Fibroblast of upper back skin (primary cell): ENCODE data around the gene OR4D1.
"Not testable (repeated sequence)": the region's sequence is repeated elsewhere in the genome, so short reads cannot be mapped to it uniquely, and the experiment has no call there.

ENCODE experiments used
- DNase-seq: peaks from one replicate; pipeline ENCODE4 v3.0.0-alpha.2; 2013

OR4D1 gene

DNA sequence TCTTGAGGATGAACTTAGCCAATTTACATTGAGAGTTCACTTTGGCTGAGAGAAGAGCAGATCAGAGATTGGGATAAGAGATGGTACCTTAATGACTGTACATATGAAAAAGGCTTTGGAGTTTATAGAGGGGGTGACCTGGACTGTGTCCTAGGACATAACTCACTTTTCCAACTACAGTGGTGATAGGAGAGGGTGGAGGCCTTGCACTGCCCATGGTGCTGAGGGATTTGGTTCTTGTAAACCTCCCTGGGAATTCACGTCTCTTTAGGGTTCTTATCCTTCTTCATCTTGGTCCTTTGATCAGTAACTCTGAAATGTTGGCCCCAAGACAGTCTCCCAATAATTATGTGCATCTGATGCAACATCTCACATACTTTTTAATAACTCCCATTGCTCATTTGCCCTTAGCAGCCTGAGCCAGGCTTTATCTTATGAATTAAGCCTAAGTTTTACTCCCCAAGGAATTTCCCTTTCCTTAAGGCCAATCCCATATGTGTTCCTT, at the start of gene OR4D1:
TSS of gene OR4D1 (plus strand) at position 455 of the 505 bp plus-strand sequence. CDS start 6,770 bp downstream, outside the sequence.
- no peak for DNase-seq

DNA sequence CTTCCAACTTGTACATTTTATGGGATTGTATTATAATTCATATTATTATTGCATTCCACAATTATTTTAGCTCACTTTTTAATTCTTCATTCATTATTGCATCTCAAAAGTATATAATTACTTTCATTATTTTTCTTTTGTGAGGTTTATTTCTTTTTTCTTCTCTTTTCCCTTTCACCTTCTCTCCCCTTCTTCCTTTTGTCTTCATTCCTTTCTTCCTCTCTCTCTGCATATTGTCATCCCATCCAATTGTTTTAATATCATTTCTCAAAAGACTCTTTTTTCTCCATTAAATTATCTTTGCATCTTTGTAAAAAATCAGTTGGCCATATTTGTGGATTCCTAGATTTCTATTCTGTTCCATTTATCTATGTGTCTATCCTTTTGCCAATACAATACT, 47.7 kb upstream of the OR4D1 start:
- no peak for DNase-seq

DNA sequence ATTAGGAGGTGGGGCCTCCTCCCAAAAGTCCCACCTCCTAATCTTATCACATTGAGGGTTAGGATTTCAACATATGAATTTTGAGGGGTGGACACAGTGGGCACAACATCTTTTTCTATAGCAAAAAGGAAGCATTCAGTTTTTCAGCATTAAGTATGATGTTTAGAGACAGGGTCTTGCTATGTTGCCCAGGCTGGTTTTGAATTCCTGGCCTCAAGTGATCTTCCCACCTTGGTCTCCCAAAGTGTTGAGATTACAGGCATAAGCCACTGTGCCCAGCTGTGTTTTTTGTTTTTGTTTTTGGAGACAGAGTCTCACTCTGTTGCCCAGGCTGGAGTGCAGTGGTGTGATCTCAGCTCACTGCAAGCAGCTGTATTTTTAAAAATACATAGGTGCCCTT, 46.3 kb upstream of the OR4D1 start:
- DNase-seq = not testable (repeated sequence)

DNA sequence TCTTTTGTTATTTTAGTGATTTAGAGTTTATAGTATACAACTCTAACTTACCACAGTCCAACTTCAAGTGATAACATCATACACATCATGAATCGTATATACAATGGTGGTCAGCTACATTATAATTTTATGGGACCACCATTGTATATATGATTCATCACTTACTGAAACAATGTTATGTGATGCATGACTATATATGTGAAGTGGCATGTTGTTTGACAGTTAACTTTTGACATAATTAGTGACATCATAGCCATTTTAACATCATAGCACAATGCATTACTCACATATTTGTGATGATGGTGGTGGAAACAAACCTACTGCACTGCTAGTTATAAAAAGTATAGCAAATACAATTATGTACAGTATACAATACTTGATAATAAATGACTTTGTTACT, 43.1 kb upstream of the OR4D1 start:
- DNase-seq = no peak

DNA sequence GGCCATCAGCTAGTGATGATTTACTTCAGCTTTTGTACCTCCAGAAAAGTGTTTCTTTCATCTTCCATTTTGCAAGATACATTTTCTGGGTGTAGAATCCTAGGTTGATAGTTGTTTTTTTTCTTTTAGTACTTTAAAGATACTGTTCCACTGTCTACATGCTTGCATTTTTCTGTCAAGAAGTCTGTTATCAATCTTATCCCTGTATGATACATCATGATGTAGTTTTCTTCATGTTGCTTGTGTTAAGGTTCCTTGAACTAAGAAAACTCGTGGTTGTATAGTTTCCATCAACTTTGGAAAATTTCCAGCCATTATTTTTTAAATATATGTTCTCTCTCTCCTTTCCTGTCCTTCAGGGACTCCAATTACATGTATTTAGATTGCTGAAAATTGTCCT, 40.9 kb upstream of the OR4D1 start:
- DNase-seq = no peak

DNA sequence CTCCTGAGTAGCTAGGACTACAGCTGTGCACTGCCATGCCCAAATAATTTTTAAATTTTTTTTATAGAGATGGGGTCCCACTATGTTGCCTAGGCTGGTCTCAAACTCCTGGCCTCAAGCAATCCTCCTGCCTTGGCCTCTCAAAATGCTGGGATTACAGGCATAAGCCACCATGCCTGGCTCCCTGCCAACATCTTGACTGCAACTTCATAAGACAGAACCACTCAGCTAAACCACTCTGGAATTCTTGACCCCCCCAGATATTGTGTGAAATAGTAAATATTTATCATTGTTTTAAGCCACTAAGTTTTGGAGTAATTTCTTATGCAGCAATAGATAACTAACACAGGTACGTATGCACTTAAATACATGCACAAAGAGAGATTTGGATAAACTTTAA, 39.0 kb upstream of the OR4D1 start:
- DNase-seq = no peak

DNA sequence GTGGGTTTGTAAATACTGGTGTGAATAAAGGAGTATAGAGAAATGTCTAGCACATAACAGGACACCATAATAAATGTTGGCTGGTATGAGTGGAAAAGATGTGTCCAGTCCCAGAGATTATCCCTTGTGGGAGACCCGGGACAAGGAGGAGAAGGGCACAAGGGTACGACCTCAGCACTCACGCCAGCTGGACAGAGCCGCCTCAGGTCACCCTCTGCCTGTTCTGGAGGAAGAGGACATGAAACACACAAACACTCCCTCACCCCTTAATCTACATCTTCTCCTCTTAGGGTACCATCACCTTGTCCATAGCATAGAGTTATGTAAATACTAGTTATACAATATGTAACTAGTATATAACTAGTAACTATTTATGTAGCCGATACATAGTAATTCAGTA, 38.2 kb upstream of the OR4D1 start:
- DNase-seq = no peak

DNA sequence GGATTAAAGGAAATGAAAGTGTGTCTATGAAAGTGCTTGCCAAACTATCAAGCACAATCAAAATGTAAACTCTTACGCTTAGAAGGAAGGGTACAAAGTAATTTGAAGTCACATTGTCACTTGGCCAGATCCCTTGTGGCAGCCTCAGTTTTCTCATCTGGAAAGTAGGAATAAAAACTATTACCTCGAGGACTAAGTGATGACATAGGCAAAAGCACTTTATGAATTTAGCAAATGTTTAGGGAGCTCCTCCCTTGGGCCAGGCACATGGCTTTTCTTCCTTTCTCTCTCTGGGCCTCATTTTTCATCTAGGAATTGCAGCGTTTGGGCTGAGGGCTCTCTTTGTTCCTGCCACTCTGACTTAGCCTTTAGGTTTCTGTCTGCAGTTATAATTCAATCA, 36.5 kb upstream of the OR4D1 start:
- no peak for DNase-seq

DNA sequence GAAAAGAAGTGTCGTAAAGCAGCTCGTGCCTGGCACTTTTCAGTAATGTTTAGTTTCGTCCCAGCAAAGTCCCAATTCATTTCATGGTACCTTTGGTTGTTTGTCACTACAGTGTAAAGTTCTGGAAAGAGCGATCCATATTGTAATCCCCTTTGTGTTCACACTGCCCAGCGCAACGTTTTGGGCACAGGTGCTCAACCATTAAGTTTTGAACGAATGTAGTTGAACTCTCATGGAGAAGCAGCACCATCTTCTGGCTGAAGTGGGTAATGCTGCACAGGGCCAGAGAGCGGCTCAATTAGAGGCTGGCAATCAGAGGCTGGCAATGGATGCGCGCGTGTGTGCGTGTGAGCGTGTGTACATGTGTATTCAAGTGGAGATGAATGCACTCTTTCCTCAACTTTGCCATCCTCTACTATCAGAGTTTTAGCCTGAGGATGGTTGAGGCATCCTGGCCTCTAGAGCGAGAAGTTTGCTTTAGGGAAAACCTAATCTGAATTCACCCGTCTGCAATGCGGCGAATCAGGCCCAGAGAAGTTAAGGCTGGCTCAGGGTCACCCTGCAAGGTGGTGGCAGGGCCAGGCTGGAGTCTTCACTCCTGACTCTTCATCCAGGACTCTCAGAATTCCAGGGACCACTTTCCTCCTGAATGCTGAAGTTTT, 35.1 kb upstream of the OR4D1 start:
- peak; percentile 55 for DNase-seq

DNA sequence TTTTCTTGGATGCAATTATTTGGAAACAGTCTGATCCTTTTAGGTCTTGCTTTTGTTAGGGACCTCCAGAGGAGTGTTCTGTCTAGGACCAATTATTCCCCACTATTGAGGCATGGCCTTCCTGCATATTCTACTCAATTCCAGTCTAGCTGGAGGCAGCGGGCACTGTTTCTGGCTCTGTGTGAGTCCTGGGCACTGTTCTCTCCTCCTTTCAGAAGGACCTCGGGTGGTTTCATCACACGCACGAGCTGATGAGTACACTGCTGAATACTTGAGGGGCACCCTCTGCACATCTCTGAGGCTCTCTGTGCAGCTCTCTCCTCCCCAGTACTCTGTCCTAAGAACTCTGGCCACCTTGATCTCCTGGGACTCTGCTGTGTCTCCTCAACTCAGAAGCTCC, 34.2 kb upstream of the OR4D1 start:
- no peak for DNase-seq

DNA sequence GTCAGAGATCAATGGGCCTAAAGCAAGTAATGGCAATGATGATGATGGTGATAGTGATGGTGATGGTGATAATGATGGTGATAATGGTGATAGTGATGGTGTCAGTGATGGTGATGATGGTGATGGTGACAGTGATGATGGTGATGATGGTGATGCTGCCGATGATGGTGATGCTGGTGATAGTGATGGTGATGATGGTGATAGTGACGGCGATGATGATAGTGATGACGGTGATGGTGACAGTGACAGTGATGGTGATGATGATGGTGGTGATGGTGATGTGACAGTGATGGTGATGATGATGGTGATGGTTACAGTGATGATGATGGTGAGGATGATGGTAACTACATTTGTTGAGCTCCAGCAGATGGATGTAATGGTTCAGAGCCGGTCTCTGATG, 30.8 kb upstream of the OR4D1 start:
- no peak for DNase-seq

DNA sequence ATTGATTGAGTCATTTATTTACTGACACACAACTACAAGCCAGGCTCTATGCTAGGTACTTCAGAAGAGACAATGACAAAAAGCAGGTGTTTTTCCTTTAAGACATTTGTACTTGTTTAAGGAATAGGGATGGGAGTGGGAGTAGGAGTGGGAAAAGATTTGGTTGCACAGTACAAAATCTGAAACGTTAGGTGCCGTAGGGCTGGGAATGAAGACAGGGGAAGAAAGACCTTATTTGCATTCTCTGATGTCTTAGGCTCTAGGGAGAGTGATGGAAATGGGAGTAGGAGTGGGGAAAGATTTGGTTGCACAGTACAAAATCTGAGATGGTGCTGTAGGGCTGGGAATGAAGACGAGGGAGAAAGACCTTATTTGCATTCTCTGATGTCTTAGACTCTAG, 28.7 kb upstream of the OR4D1 start:
- no peak for DNase-seq

DNA sequence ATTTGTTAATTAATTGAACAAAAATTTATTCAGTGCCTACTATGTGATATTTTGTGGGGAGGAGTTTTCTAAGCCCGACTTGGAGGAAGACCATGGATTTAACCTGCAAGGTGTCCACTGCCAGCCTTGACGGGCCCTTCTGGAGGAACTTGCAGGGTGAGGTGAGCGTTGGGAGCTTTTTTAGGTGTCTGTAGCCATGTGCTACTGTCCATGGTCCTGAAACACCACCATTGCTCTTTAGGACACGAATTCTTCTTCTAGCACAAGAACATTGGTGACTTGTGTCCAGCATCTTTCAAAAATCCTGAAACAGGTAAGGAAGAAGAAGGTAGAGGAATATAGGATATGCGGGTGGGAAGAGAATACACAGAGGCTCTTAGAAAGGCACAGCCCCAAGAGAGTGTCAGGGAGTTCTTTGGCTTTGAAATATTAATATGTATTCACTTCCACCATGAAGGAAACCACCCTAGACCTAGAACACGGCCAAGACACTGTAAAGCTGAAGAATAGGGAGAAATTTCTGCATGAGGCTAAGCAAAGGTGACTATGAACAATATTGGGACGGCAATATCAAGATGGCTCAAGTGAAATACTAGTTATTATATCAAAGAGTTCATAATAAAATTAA, 27.9 kb upstream of the OR4D1 start:
- DNase-seq = peak; percentile 59

DNA sequence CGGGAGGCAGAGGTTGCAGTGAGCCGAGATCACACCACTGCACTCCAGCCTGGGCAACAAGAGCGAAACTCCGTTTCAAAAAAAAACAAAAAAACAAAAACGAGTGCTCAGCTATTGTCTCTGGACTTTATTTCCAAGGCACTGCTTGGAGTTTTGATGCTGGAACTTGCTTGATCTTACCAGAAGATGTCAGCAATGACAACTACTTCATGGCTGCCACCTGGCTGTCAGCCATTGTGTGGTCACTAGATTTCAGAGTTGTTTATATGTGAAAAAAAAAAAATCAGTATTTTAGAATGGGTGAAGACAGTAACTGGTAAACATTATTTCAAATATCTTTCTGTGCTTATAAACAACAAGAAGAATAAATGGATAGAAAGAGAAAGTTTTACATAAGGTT, 26.3 kb upstream of the OR4D1 start:
- peak; percentile 25 for DNase-seq

DNA sequence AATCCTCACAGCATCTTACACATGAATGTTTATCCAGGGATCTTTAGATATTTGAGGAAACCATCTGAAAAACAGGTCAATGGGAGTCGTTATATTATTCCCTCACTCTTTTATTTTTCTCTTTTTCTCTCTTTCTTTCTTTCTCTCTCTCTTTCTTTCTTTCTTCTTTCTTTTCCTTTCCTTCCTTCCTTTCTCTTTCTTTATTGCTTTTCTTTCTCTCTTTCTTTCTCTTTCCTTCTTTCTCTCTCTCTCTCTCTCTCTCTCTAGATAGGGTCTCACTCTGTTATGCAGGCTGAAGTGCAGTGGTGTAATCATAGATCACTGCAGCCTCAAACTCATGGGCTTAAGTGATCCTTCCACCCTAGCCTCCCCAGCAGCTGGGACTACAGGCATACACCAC, 20.3 kb upstream of the OR4D1 start:
- no peak for DNase-seq

DNA sequence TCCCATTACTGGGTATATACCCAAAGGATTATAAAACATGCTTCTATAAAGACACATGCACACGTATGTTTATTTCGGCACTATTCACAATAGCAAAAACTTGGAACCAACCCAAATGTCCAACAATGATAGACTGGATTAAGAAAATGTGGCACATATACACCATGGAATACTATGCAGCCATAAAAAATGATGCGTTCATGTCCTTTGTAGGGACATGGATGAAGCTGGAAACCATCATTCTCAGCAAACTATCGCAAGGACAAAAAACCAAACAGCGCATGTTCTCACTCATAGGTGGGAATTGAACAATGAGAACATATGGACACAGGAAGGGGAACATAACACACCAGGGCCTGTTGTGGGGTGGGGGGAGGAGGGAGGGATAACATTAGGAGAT, 15.5 kb upstream of the OR4D1 start:
- not testable (repeated sequence) for DNase-seq

DNA sequence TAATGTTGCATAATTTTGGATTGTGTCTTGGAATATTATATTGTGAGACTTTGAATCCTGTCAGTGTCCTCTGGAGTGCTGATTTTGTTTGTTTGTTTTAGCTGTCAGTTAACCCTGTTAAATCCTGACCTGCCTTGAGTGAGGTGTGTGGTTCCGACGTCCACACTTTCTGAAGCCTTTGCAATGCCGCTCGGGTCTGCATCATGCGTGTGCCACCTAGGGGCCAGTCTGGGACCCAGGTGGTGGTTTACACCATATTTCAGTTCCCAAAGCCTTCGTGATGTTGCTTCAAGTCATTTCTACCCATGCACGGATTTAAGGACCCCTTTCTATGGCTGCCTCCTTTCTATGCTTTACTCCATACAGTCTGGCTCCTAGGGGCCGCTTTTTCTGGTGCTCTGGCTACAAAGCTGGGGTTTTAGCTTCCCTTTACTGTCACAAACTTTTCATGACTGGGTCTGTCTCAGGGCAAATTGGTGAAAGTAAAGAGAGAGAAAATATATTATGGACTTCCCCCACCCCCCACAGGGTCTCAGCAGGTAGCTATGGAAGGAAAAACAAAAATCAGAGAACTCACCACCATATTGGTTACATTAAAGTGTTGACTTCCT, 11.4 kb upstream of the OR4D1 start:
- DNase-seq = no peak

DNA sequence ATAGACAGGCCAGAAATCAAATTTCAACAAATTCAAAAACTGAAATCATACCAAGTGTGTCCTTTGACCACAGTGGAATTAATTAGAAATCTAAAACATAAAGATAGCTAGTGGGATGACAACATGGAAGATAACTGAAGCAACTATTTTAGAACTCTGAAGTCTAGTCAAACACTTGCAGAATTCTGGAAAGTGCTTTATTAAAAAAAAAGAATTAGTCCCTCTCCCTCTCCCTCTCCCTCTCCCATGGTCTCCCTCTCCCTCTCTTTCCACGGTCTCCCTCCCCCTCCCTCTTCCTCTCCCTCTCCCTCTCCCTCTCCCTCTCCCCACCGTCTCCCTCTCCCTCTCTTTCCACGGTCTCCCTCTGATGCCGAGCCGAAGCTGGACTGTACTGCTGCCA, 6.7 kb upstream of the OR4D1 start:
- no peak for DNase-seq

DNA sequence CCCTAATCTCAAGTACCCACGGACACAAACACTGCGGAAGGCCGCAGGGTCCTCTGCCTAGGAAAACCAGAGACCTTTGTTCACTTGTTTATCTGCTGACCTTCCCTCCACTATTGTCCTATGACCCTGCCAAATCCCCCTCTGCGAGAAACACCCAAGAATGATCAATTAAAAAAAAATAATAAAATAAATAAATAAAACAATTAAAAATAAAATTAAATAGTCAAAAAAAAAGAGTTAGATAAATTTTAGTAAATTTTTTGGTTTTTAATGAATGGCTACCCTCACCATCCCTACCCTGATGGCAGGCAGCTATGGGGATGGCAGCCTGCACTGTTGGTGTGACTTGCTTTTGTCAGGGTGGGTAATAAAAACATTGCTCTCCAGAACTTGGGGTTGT, 4.8 kb upstream of the OR4D1 start:
- not testable (repeated sequence) for DNase-seq

DNA sequence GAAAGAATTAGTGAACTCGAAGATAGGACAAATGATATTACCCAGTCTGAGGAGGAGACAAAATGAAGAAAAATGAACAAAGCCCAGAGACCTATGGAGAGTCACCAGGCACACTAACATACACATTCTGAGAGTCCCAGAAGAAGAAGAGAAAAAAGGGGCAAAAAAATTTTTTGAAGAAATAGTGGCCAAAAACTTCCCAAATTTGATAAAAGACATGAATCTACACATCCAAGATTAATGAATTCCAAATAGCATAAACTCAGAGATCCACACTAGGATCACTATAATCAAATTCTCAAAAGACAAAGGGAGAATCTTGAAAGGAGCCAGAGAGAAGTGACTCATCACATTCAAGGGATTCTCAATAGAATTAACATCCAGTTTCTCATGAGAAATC, 3.4 kb upstream of the OR4D1 start:
- DNase-seq = no peak

DNA sequence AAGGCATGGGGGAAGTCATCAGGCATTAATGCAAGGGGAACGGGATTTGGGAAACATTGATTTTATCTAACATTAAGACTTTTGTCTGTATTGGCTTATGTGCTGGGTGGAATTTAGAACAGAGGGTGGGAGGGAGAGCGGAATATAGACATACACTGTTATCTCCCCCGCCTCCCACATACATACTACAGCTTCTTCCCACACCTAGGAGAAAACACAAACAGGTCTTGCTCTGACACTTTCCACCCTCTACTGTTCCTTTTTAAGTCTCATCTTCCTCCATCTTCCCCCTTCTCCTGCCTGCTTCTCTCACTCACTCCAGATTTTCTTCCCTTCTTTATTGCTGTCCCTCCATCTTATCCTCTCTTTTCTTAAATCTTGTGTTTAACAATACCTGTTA, 425 bp downstream of the OR4D1 start:
- DNase-seq = no peak

DNA sequence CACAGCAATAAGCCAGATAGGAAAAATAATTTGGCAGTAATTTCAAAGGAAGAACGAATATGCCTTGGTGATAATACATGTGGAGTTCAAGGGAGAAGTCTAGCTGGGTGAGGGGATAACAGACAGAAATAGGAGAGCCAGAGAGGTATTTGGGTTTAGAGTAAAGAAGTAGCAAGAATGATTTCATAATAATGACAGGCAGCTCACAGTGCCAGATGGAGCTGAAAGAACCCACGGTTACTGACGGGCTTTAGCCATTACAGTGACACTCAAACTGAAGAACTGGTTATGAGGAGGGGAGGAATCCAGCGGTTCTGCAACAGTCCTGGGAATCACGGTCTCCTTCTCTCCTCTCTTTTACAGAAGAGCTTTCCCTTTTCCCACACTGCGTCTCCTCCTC, 2.2 kb downstream of the OR4D1 start:
- DNase-seq = no peak

DNA sequence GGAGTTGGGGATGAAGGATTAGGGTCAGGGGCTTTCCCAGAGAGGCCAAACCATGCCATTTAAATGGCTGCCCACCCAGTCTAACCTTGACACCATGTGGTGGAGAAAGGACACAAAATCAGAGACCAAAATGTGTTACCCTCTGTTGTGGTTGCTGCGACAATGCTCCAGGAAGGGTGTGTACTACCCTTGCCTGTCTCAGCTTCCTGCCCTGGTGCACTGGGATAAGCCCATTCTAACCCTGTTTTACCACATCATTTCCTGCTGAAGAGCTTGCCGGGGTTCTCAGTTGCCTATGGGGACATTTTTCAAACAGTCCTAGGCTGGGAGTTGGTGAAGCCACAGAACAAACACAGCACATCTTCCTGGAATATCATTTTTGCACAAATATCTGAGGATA, 4.9 kb downstream of the OR4D1 start:
- DNase-seq = no peak

DNA sequence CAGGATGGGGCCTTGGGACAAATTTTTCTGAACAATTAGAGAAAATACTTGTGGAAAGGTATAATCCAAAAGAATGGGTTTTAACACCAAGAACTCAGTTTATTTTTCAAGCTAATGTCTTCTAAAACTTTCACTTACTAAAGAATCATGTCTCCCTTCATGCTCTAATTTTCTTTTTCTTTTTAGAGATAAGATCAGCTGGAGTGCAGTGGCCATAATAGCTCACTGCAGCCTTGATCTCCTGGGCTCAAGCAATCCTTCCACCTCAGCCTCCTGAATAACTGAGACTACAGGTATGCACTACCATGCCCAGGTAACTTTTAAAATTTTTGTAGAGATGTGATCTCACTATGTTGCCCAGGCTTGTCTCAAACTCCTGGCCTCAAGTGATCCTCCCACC, 5.5 kb downstream of the OR4D1 start:
- no peak for DNase-seq
